IMR-90 (cell line): ENCODE measurements around the gene DCAF11. TPM values are rescaled to one million over a fixed set of nuclear protein-coding genes. Genes with fewer than 3 reads are reported as not detected.

Source experiments
- ATAC-seq: fragments of 200-7000 bp; cut with Tn5 transposase; 2 replicates; pipeline ENCODE4 v1.9.1; 2020; ENCODE audit warnings: low read depth, mild to moderate bottlenecking, moderate library complexity
- BruUV-seq: library from RNA; stranded (reverse); fragments of 400-500 nt; replicated peaks from 2 replicates; lab custom pipeline; 2021; lab: Mats Ljungman, UMichigan
- CTCF ChIA-PET: fragments of 300-600 bp; formaldehyde crosslinking; extraction: SDS; loops from one replicate; lab custom pipeline; 2021; ENCODE audit warnings: antibody characterized with exemption; lab: Yijun Ruan, JAX
- POLR2A ChIA-PET: fragments of 300-600 bp; sonication (Branson Sonifier 250); formaldehyde crosslinking; loops from one replicate; lab custom pipeline; 2022; ENCODE audit warnings: antibody characterized with exemption; ENCODE audit not compliant: unreplicated experiment; lab: Charles Lee
- DNase-seq: peaks from one replicate; pipeline ENCODE4 v3.0.0; 2013
- H2AFZ ChIP-seq: replicated peaks from 2 replicates; pipeline ENCODE3; 2013; ENCODE audit warnings: low read length, mild to moderate bottlenecking; ENCODE audit not compliant: poor library complexity
- H2AK5ac ChIP-seq: 2 replicates; pipeline ENCODE4 v1.6.1; 2013; ENCODE audit warnings: low read depth, low read length, inconsistent platforms
- H2AK9ac ChIP-seq: replicated peaks from 2 replicates; pipeline ENCODE3; 2013; ENCODE audit warnings: mild to moderate bottlenecking, low read depth, low read length, moderate library complexity; ENCODE audit not compliant: poor library complexity
- H2BK120ac ChIP-seq: 2 replicates; pipeline ENCODE4 v1.6.1; 2013; ENCODE audit warnings: low read depth, low read length, inconsistent platforms
- H2BK15ac ChIP-seq: 3 replicates; pipeline ENCODE4 v1.6.1; 2013; ENCODE audit warnings: low read depth, low read length, inconsistent platforms
- H2BK20ac ChIP-seq: 2 replicates; pipeline ENCODE4 v1.6.1; 2013; ENCODE audit warnings: low read depth, mild to moderate bottlenecking, inconsistent platforms, low read length, moderate library complexity
- H2BK5ac ChIP-seq: 2 replicates; pipeline ENCODE4 v1.6.1; 2013; ENCODE audit warnings: mild to moderate bottlenecking, low read depth, low read length, inconsistent platforms; ENCODE audit not compliant: poor library complexity, severe bottlenecking
- H3K14ac ChIP-seq: replicated peaks from 2 replicates; pipeline ENCODE4 v1.6.1; 2013; ENCODE audit warnings: low read depth, low read length, inconsistent platforms
- H3K18ac ChIP-seq: 2 replicates; pipeline ENCODE4 v1.6.1; 2013; ENCODE audit warnings: low read depth, low read length, control low read depth
- H3K23ac ChIP-seq: 2 replicates; pipeline ENCODE4 v1.6.1; 2013; ENCODE audit warnings: low read depth, low read length, inconsistent platforms
- H3K27ac ChIP-seq: 2 replicates; pipeline ENCODE4 v1.5.1; 2013; ENCODE audit warnings: mild to moderate bottlenecking, control low read depth, low read length; ENCODE audit not compliant: insufficient read depth
- H3K27me3 ChIP-seq: 2 replicates; pipeline ENCODE4 v1.6.1; 2013; ENCODE audit warnings: low read length; ENCODE audit not compliant: control insufficient read depth, insufficient read depth
- H3K36me3 ChIP-seq: 2 replicates; pipeline ENCODE4 v1.6.1; 2013; ENCODE audit warnings: low read length, mixed read lengths; ENCODE audit not compliant: control insufficient read depth, insufficient read depth
- H3K4ac ChIP-seq: 2 replicates; pipeline ENCODE4 v1.6.1; 2013; ENCODE audit warnings: low read depth, low read length, inconsistent platforms
- H3K4me1 ChIP-seq: 2 replicates; pipeline ENCODE4 v1.6.1; 2013; ENCODE audit warnings: low read length, mixed read lengths; ENCODE audit not compliant: control insufficient read depth, insufficient read depth
- H3K4me2 ChIP-seq: 2 replicates; pipeline ENCODE4 v1.6.1; 2013; ENCODE audit warnings: low read depth, mild to moderate bottlenecking, control low read depth, low read length, moderate library complexity
- H3K4me3 ChIP-seq: 2 replicates; pipeline ENCODE4 v1.5.1; 2013; ENCODE audit warnings: low read depth, mild to moderate bottlenecking, control low read depth, low read length, moderate library complexity; ENCODE audit not compliant: insufficient read depth
- H3K56ac ChIP-seq: 2 replicates; pipeline ENCODE4 v1.6.1; 2013; ENCODE audit warnings: low read length, inconsistent platforms; ENCODE audit not compliant: insufficient read depth; ENCODE audit errors: extremely low read depth
- H3K79me1 ChIP-seq, 2 experiments: 2 replicates each; pipeline ENCODE4 v1.6.1; 2013; ENCODE audit warnings: low read length in 2 of 2, inconsistent platforms in 1 of 2, low read depth in 1 of 2
- H3K9ac ChIP-seq: 2 replicates; pipeline ENCODE4 v1.6.1; 2013; ENCODE audit warnings: low read depth, low read length, control low read depth
- H3K9me1 ChIP-seq: 2 replicates; pipeline ENCODE4 v1.6.1; 2013; ENCODE audit warnings: low read length, inconsistent platforms; ENCODE audit not compliant: insufficient read depth
- H3K9me3 ChIP-seq: 2 replicates; pipeline ENCODE4 v1.6.1; 2013; ENCODE audit warnings: low read length; ENCODE audit not compliant: control insufficient read depth, insufficient read depth
- H4K20me1 ChIP-seq: 2 replicates; pipeline ENCODE4 v1.6.1; 2013; ENCODE audit warnings: low read length, inconsistent platforms; ENCODE audit not compliant: insufficient read depth
- H4K5ac ChIP-seq: 2 replicates; pipeline ENCODE4 v1.6.1; 2013; ENCODE audit warnings: mild to moderate bottlenecking, low read depth, low read length, control low read depth
- H4K8ac ChIP-seq, 2 experiments: 2 replicates each; pipeline ENCODE4 v1.6.1; 2013; ENCODE audit warnings: low read depth in 2 of 2, low read length in 2 of 2, control low read depth in 1 of 2, inconsistent platforms in 1 of 2
- H4K91ac ChIP-seq: 2 replicates; pipeline ENCODE4 v1.6.1; 2013; ENCODE audit warnings: low read depth, low read length, inconsistent platforms; ENCODE audit not compliant: insufficient read depth
- BHLHE40 ChIP-seq: fragments of 150-350 bp; IDR thresholded peaks from 2 replicates; pipeline ENCODE4 v1.6.1; 2016; ENCODE audit warnings: mild to moderate bottlenecking, low read depth, low read length
- MAFK ChIP-seq: IDR thresholded peaks from 2 replicates; pipeline ENCODE4 v1.6.1; 2012; ENCODE audit warnings: low read depth, low read length, improper control_type of control experiment
- WGBS, 2 experiments: methylation state at CpG; one replicate each; pipeline versions ENCODE4 v1.1.5 to v1.1.7; 2013; ENCODE audit warnings: missing lambda C conversion rate in 2 of 2; ENCODE audit not compliant: insufficient read length in 1 of 2; ENCODE audit errors: extremely low coverage in 2 of 2; 5-methylcytosine and 5-hydroxymethylcytosine counted together
- dilution Hi-C: fragments of 300-500 bp; cut with HindIII; formaldehyde crosslinking; loops from one replicate; pipeline ENCODE4 v1.14.3; 2018; ENCODE audit warnings: low sequenced_read_pairs; ENCODE audit not compliant: unreplicated experiment
- in situ Hi-C: fragments of 300-500 bp; cut with MboI; formaldehyde crosslinking; loops from 3 replicates; pipeline ENCODE4 v1.14.3; 2019; ENCODE audit warnings: low sequenced_read_pairs, inconsistent platforms, mixed read lengths
- intact Hi-C: fragments of 100-400 bp; cut with micrococcal nuclease; formaldehyde crosslinking; loops from 2 replicates; pipeline ENCODE4 v1.10.0; 2022
- polyA plus RNA-seq, 3 experiments: library from polyadenylated mRNA; depleted of rRNA; stranded (reverse); fragments of >200 nt; gene quantifications; 2 replicates each; pipeline ENCODE4 v1.2.3, GENCODE V29; 2012; ENCODE audit warnings: low replicate concordance in 1 of 3
- total RNA-seq: library from RNA; depleted of rRNA; stranded (reverse); fragments of >200 nt; gene quantifications from 2 replicates; pipeline ENCODE4 v1.2.3, GENCODE V29; 2012
- TF ChIP-seq, protein P1 (sequence below): fragments of 150-350 bp; IDR thresholded peaks from 2 replicates; pipeline ENCODE4 v1.6.1; 2017; ENCODE audit warnings: mild to moderate bottlenecking, antibody characterized with exemption, low read length, low read depth

Gene DCAF11
- total and polyA plus RNA-seq, 2 of the 4 experiments (the other 2 are of a cell fraction): 21.0 to 52.0 TPM

DNA sequence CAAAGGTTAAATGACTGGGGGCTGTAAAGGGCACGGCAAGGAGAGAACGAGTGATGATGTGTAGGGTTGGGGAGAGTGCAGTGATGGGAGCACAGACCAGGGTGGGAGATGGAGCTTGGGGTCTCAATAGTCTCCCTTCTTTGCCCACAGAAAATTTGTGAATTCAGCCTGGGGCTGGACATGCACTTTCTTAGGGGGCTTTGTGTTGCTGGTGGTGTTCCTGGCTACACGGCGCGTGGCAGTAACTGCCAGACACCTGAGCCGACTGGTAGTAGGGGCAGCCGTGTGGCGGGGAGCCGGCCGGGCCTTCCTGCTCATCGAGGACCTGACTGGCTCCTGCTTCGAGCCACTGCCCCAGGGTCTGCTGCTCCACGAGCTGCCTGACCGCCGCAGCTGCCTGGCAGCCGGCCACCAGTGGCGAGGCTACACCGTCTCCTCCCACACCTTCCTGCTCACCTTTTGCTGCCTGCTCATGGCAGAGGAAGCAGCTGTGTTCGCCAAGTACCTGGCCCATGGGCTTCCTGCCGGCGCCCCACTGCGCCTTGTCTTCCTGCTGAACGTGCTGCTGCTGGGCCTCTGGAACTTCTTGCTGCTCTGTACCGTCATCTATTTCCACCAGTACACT is 17.6 kb downstream of the DCAF11 start:
- Histone ChIP-seq H2AFZ (no peak overlapping the region), H3K9ac (no peak overlapping the region), H3K9me1 (peaks cover 5% of the 10 kb centered on the region), H3K36me3 (no peaks in the 10 kb centered on the region), H3K79me1 (peaks cover 4 to 10% of the 10 kb centered on the region in 2 experiments; a peak in 3 of 4 replicates), H2BK5ac (no peak overlapping the region), H2AK5ac (no peak overlapping the region), H4K8ac (no peak overlapping the region), H3K23ac (no peak overlapping the region), H2BK15ac (no peak overlapping the region), H2BK20ac (no peak overlapping the region), H3K14ac (no peak overlapping the region), H3K56ac (no peak overlapping the region), H3K18ac (no peak overlapping the region), H4K91ac (no peak overlapping the region), H3K4me2 (no peak overlapping the region), H3K27me3 (no peaks in the 10 kb centered on the region), H4K20me1 (0 out of 2 replicates have a peak, but pooled peaks cover 5% of the 10 kb centered on the region), H2BK120ac (no peak overlapping the region), H3K27ac (no peak overlapping the region), H3K9me3 (no peaks in the 10 kb centered on the region), H2AK9ac (no peak overlapping the region), H3K4me1 (peaks cover 8% of the 10 kb centered on the region; the same call in 1 of the 2 replicates), H4K5ac (no peak overlapping the region), H3K4ac (no peak overlapping the region), H3K4me3 (no peak overlapping the region)
- intact Hi-C loops (no loop called here), dilution Hi-C loops (no loop called here), in situ Hi-C loops (loop anchor here (10.0 to 25.0 kb wide), 3 partner anchors 303 to 1045 kb away; partner anchors contain the start of genes ACIN1, BCL2L2, C14orf119 and PABPN1)
- DNase-seq (no peak), ATAC-seq (no peak)
- ChIA-PET CTCF (no interaction called here), POLR2A (no interaction called here)
- TF ChIP-seq, protein P1, sequence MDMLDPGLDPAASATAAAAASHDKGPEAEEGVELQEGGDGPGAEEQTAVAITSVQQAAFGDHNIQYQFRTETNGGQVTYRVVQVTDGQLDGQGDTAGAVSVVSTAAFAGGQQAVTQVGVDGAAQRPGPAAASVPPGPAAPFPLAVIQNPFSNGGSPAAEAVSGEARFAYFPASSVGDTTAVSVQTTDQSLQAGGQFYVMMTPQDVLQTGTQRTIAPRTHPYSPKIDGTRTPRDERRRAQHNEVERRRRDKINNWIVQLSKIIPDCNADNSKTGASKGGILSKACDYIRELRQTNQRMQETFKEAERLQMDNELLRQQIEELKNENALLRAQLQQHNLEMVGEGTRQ: no peak
- TF ChIP-seq MAFK: no peak
- no peak for TF ChIP-seq BHLHE40
- BruUV-seq: no TSS peak
- WGBS, 2 experiments: 82% methylated on average over 12 of the region's 24 CpGs; no CpG with 5 or more reads in 1 of the 2 experiments
